Fibroblast of peridontal ligament (primary cell): ENCODE data around the gene MYMK.

Experiments
- DNase-seq: peaks from one replicate; pipeline ENCODE4 v3.0.0-alpha.2; 2010; ENCODE audit errors: extremely low read depth

The MYMK gene

GRCh38 chr9:133505186-133505830 is 19.5 kb downstream of the MYMK start:
- DNase-seq: peak; percentile 8

- DNase-seq: no peak
These were observed 22.6 kb downstream of the MYMK start for GRCh38 chr9:133502112-133502511.

DNA sequence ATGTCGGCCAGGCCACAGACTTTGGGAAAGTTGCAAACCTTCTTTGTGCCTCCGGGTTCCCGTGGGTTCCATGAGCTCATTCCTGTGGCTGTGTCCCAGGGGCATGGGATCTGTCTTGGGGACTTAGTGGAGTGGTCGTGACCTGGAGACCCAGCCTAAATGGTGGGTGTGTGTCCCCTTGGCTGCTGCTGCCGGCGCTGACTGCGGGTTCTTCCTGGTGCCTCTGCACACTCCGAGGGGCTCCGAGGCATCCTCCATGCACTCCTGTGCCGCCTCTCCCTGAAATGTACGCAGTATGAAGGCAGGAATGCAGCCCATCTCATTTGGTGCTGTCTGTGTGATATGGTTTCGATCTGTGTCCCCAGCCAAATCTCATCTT is 24.9 kb downstream of the MYMK start:
- DNase-seq: no peak

- no peak for DNase-seq
These were observed 25.4 kb downstream of the MYMK start for GRCh38 chr9:133499132-133499891.

- DNase-seq: no peak
These were observed 27.6 kb downstream of the MYMK start for GRCh38 chr9:133496861-133497842.

GRCh38 chr9:133495327-133496293 is 29.1 kb downstream of the MYMK start:
- no peak for DNase-seq

DNA sequence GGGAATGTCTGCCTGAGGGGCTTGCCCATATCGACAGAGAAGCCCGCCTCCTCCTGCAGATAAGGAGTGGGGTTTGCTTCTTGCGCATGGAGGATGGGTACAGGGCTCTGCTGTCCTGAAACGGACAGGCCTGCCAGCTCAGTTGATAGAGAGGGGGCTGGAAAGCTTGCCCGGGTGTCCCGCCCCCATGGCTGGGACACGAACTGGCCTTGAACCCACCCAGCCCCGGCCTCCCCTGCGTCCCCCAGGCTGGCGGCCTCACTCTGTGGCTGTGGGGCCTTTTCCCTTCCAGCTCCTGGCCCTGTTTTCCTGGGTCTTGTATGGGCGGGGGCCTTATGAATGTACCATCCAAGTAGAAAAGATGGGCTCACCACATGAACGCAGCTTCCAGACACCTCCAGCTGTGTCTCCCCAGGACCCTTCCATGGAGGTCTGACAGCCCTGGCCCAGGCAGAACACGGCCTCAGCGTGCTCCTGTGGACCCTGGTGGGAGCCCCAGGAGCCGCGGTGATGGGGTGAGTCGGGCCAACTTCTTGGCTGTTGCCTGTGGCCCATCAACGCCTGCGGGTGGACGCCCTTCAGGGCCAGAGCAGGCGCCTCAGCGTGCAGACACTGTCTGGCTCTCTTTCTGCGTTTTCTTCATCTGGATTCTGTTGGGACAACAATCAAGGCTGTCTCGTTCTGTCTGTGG is 30.0 kb downstream of the MYMK start:
- DNase-seq: no peak

DNA sequence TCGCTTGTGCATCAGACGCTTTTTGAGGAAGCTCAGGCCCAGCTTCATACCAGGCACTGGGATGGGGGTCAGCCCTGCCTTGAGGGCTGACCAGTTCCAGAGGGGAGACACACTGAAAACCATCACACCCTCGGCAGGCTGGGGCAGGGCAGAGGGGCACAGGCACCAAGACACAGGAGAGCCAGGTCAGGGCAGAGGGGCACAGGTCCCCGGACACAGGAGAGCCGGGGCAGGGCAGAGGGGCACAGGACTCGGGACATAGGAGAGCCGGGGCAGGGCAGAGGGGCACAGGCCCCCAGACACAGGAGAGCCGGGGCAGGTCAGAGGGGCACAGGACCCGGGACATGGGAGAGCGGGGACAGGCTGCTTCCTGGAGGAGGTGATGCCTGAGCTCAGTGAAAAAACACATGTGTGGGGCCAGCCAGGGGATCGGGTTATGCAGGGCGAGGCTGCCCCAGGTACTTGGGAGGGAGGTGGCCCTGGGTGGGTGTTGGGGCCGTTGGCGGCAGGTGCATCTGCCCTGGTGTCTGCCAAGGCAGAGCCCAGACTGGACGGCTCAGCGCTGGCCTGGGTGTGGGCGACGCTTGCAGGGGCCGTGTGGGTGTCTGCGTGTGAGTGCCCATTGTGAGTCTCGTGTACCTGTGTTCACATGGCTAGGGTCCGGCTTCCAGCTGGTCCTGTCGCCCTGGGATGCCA is 30.8 kb downstream of the MYMK start:
- DNase-seq: no peak

GRCh38 chr9:133493428-133493827 is 31.3 kb downstream of the MYMK start:
- DNase-seq: no peak

GRCh38 chr9:133492061-133493021 is 32.4 kb downstream of the MYMK start:
- DNase-seq: peak; percentile 36

DNA sequence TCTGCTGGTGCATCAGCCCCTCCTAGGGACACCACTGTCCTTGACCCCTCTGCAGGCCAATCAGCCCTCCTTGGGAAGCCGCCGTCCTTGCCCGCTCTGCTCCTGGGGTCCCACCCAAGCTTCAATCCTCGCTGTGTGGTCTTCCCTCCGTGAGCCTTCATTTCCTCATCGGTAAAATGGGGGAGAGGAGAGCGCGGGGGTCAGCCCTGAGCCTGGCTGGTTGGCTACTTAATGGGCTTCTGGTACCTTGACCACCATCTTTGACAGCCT is 33.2 kb downstream of the MYMK start:
- no peak for DNase-seq

- no peak for DNase-seq
These were observed 33.7 kb downstream of the MYMK start for GRCh38 chr9:133490865-133491655.

GRCh38 chr9:133490201-133490681 is 34.5 kb downstream of the MYMK start:
- no peak for DNase-seq

- DNase-seq: no peak
These were observed 35.2 kb downstream of the MYMK start for GRCh38 chr9:133489253-133490190.

GRCh38 chr9:133488686-133489252 is 36.0 kb downstream of the MYMK start:
- DNase-seq: no peak

DNA sequence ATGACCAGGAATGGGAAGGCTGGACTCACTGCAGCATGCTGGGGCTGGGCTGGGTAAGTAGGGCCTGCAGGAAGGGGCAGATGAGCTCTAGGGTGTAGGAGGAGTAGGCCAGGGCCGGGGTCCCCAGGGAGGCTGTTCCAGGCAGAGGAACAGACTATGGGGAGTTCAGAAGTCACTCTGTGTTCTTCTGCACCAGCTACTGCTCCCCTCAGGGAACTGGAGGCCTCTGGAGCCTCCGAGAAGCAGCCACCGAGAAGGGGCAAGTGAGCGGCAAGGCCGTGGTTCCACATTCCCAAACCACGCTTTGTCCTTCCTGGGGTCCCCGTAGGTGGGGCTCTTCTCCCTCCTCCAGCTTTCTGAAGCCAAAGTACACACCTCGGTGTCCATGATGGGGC is 37.4 kb downstream of the MYMK start:
- DNase-seq: no peak
